CD4-positive, alpha-beta T cell (primary cell): Measurements from ENCODE around the gene COPG1. TPM values are rescaled to one million over a fixed set of nuclear protein-coding genes. Genes with fewer than 3 reads are reported as not detected.
A peak's percentile ranks its signal among the peaks of the same experiment; 100 is the strongest.

Experiments used
- ATAC-seq: fragments of 200-7000 bp; cut with Tn5 transposase; one replicate; pipeline ENCODE4 v1.10.0; 2022; ENCODE audit warnings: mild to moderate bottlenecking; ENCODE audit not compliant: poor library complexity
- CTCF ChIA-PET: fragments of 350-600 bp; sonication (Branson Sonifier 250); formaldehyde crosslinking; loops from one replicate; lab custom pipeline; 2021; ENCODE audit warnings: antibody characterized with exemption, inconsistent platforms; lab: Charles Lee
- POLR2A ChIA-PET: fragments of 350-600 bp; sonication (Branson Sonifier 250); formaldehyde crosslinking; loops from one replicate; lab custom pipeline; 2021; ENCODE audit warnings: antibody characterized with exemption, inconsistent platforms; lab: Charles Lee
- DNase-seq, 14 experiments: peaks; one replicate each; pipeline ENCODE4 v3.0.0-alpha.2; 2013 to 2020; ENCODE audit warnings: mixed read lengths in 2 of 14
- H3K27ac ChIP-seq, 2 donors: one replicate each; pipeline versions ENCODE4 v1.5.1 to v1.7.0; 2013; ENCODE audit warnings: low read length in 2 of 2, low read depth in 1 of 2, mild to moderate bottlenecking in 1 of 2
- H3K27me3 ChIP-seq, 2 experiments: 1 replicate in 1 of 2; 2 replicates in 1 of 2; pipeline versions ENCODE4 v1.6.1 to v1.7.0; 2013; ENCODE audit warnings: low read length in 2 of 2, control low read depth in 1 of 2, mild to moderate bottlenecking in 1 of 2, moderate library complexity in 1 of 2; ENCODE audit not compliant: insufficient read depth in 2 of 2, control insufficient read depth in 1 of 2
- H3K36me3 ChIP-seq: one replicate; pipeline ENCODE4 v1.6.1; 2013; ENCODE audit warnings: low read length, control low read depth; ENCODE audit not compliant: insufficient read depth
- H3K4me1 ChIP-seq: one replicate; pipeline ENCODE4 v1.6.1; 2013; ENCODE audit warnings: low read length, control low read depth; ENCODE audit not compliant: insufficient read depth
- H3K4me3 ChIP-seq: one replicate; pipeline ENCODE4 v1.5.1; 2013; ENCODE audit warnings: mild to moderate bottlenecking, low read length, moderate library complexity
- H3K9me3 ChIP-seq, 2 experiments: 1 replicate in 1 of 2; 2 replicates in 1 of 2; pipeline versions ENCODE4 v1.6.1 to v1.7.0; 2013; ENCODE audit warnings: low read length in 2 of 2, mild to moderate bottlenecking in 2 of 2, control low read depth in 1 of 2, moderate library complexity in 1 of 2; ENCODE audit not compliant: control insufficient read depth in 1 of 2, insufficient read depth in 1 of 2
- H3K27ac Mint-ChIP-seq: one replicate; pipeline ENCODE4 v1.8.0; 2020; ENCODE audit warnings: mixed read lengths
- H3K27me3 Mint-ChIP-seq: one replicate; pipeline ENCODE4 v1.8.0; 2021; ENCODE audit warnings: mixed read lengths
- H3K36me3 Mint-ChIP-seq: one replicate; pipeline ENCODE4 v1.8.0; 2021; ENCODE audit warnings: low read depth, mixed read lengths
- H3K4me1 Mint-ChIP-seq: one replicate; pipeline ENCODE4 v1.8.0; 2021; ENCODE audit warnings: low read depth, mixed read lengths
- H3K4me3 Mint-ChIP-seq: one replicate; pipeline ENCODE4 v1.8.0; 2020; ENCODE audit warnings: mild to moderate bottlenecking, mixed read lengths
- H3K9me3 Mint-ChIP-seq: one replicate; pipeline ENCODE4 v1.8.0; 2020; ENCODE audit warnings: mixed read lengths
- intact Hi-C, 2 experiments: fragments of 100-400 bp; cut with DNase I in 1 of 2; cut with micrococcal nuclease in 1 of 2; formaldehyde crosslinking; loops; one replicate each; pipeline versions ENCODE4 v1.15.1 to v1.9.0; 2023 to 2025; cut with DNase I, micrococcal nuclease
- total RNA-seq, 174 experiments: library from RNA in 2 of 174; stranded (reverse) in 2 of 174; gene quantifications; one replicate each; pipeline ENCODE4 v1.2.3 and lab custom pipeline; 2021 to 2026
- TF ChIP-seq, protein P1 (sequence below): fragments of 200-600 bp; IDR thresholded peaks from one replicate; pipeline ENCODE4 v1.8.0; 2022; ENCODE audit warnings: antibody characterized with exemption, mild to moderate bottlenecking

Gene COPG1
- total RNA-seq, 2 experiments from 2014 or later, result 77.7 to 79.3 TPM

DNA sequence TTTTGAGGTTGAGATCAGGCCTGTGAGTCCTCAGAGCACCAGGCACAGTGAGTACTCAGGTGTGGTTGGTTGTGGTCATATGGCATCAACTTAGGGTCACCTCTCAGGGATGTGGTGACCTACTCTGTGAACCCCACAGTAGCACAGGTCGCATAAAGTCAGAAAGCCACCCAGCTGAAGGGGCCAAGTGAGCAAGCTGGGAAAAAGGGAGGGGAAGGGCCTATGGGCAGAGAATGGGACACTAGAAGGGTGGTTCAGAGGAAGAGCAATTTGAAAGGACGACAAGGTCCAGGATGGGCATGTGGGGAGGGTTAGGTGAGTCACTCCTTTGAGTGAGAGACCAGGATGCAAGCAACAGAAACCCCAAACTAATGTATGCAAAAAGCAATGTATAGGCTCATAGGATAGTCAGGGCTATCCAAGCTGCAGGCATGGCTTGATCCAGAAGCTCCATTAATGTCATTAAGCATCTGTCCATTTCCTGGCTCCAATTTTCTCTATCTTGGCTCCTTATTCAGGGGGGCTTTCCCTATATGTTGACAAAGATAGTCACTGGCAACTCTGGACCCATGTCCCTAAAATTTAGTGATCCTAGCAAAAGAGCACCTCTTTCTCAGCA, 62.7 kb downstream of the COPG1 start:
- CTCF ChIA-PET, result interaction anchor here (1.0 kb wide), 1 partner anchor 342 kb away, joined by 3 read pairs; no protein-coding TSS in a partner anchor
- Histone ChIP-seq H3K4me3 (no peak overlapping the region), H3K4me1 (peaks cover 27% of the 10 kb centered on the region), H3K9me3 (no peaks in the 10 kb centered on the region), H3K27me3 (no peaks in the 10 kb centered on the region), H3K36me3 (no peaks in the 10 kb centered on the region), H3K27ac (peak overlapping the region in 1 of 2 donors; percentile 3)
- Mint-ChIP-seq H3K27me3 (no peaks in the 10 kb centered on the region), H3K36me3 (peaks cover 28% of the 10 kb centered on the region), H3K4me3 (peak overlapping the region; percentile 91), H3K9me3 (no peaks in the 10 kb centered on the region), H3K27ac (peak overlapping the region; percentile 82), H3K4me1 (peaks cover 28% of the 10 kb centered on the region)
- intact Hi-C loops, result loop anchor here in 1 of 2 experiments (10.0 kb wide), 2 partner anchors 127 to 1717 kb away; partner anchors contain the start of genes CNBP, MCM2 and TPRA1
- ATAC-seq (no peak), DNase-seq (peak in 2 of 14 experiments; percentile 19 to 26)
- TF ChIP-seq, protein P1, sequence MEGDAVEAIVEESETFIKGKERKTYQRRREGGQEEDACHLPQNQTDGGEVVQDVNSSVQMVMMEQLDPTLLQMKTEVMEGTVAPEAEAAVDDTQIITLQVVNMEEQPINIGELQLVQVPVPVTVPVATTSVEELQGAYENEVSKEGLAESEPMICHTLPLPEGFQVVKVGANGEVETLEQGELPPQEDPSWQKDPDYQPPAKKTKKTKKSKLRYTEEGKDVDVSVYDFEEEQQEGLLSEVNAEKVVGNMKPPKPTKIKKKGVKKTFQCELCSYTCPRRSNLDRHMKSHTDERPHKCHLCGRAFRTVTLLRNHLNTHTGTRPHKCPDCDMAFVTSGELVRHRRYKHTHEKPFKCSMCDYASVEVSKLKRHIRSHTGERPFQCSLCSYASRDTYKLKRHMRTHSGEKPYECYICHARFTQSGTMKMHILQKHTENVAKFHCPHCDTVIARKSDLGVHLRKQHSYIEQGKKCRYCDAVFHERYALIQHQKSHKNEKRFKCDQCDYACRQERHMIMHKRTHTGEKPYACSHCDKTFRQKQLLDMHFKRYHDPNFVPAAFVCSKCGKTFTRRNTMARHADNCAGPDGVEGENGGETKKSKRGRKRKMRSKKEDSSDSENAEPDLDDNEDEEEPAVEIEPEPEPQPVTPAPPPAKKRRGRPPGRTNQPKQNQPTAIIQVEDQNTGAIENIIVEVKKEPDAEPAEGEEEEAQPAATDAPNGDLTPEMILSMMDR, result no peak
- POLR2A ChIA-PET, result interaction anchor here (1.2 to 3.6 kb wide), 4 partner anchors 10 to 190 kb away, joined by 3 to 39 read pairs (median 12); partner anchors contain the start of genes COPG1 and HMCES

DNA sequence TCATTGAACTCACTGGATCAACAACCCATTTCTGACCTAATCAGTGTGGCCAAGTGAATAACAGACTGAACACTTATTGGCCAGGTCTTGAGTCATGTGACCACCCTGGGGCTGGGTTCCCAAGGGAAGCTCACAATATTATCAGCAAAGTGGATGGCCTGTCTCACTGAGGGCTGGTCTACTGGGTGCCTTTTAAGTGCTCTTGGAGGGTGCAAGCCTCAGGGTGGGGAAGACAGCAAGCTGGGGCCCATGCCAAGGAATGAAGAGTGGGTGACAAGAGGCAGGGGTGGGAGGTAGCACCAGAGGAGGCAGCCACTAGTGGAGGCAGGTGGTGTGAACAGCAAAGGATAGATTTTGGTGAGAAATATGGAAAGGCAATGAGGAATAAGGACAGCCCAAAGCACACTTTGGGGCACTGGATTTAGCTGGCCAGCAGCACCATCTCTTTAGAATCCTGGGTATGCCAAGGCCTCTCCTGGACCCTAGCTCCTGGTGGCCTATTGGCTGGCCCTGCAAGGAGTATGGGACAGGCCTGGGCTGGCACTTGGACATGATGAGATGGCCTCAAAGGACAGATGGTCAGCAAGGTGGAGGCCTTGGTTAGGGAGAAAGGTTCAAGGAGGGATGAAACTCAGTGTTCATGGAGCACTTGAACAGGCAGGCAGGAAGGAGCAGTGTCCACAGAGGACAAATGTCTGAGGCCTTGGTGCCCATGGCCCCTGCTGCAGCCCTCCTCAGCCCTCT, 63.4 kb downstream of the COPG1 start:
- no peaks in the 10 kb centered on the region for H3K27me3 Mint-ChIP-seq
- intact Hi-C loops, result loop anchor here in 1 of 2 experiments (10.0 kb wide), 2 partner anchors 128 to 1718 kb away; partner anchors contain the start of genes CNBP, MCM2 and TPRA1
- TF ChIP-seq, protein P1, result no peak
- H3K9me3 ChIP-seq, result no peaks in the 10 kb centered on the region
- peak overlapping the region; percentile 82 for H3K27ac Mint-ChIP-seq
- H3K4me3 ChIP-seq, result peak overlapping the region; percentile 92
- peak overlapping the region; percentile 91 for H3K4me3 Mint-ChIP-seq
- no peaks in the 10 kb centered on the region for H3K27me3 ChIP-seq
- H3K36me3 Mint-ChIP-seq, result peaks cover 28% of the 10 kb centered on the region
- peaks cover 32% of the 10 kb centered on the region for H3K4me1 ChIP-seq
- peak overlapping the region; percentile 3 to 46 for H3K27ac ChIP-seq
- POLR2A ChIA-PET, result interaction anchor here (0.9 to 3.6 kb wide), 9 partner anchors 8 to 434 kb away, joined by 3 to 39 read pairs (median 5); partner anchors contain the start of genes COPG1, HMCES, IFT122 and MBD4
- H3K4me1 Mint-ChIP-seq, result peaks cover 28% of the 10 kb centered on the region
- no peak for ATAC-seq
- CTCF ChIA-PET, result no interaction called here
- H3K9me3 Mint-ChIP-seq, result no peaks in the 10 kb centered on the region
- DNase-seq, result peak in 1 of 14 experiments; percentile 19
- H3K36me3 ChIP-seq, result no peaks in the 10 kb centered on the region

DNA sequence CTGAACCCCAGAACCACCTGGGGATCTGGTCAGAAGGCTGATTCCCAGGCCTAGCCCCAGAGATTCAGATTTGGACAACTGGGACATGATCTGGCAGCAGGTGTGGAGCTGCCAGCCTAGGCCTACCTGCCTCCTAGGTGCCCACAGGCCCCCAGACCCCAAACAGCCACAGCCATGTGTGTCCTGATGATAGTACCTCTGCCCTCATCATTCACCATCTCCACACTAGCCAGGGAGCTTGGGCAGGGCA, 63.9 kb downstream of the COPG1 start:
- Mint-ChIP-seq H3K4me1 (peaks cover 28% of the 10 kb centered on the region), H3K9me3 (no peaks in the 10 kb centered on the region), H3K4me3 (peak overlapping the region; percentile 91), H3K27ac (peak overlapping the region; percentile 82), H3K36me3 (peaks cover 28% of the 10 kb centered on the region), H3K27me3 (no peaks in the 10 kb centered on the region)
- CTCF ChIA-PET, result no interaction called here
- DNase-seq (peak in 1 of 14 experiments; percentile 24), ATAC-seq (no peak)
- no peaks in the 10 kb centered on the region for H3K36me3 ChIP-seq
- H3K4me1 ChIP-seq, result peaks cover 32% of the 10 kb centered on the region
- H3K4me3 ChIP-seq, result peak overlapping the region; percentile 92
- TF ChIP-seq, protein P1, result no peak
- intact Hi-C loops, result loop anchor here in 1 of 2 experiments (10.0 kb wide), 2 partner anchors 129 to 1719 kb away; partner anchors contain the start of genes CNBP, MCM2 and TPRA1
- H3K27me3 ChIP-seq, result no peaks in the 10 kb centered on the region
- POLR2A ChIA-PET, result interaction anchor here (0.9 to 3.6 kb wide), 9 partner anchors 8 to 435 kb away, joined by 3 to 39 read pairs (median 5); partner anchors contain the start of genes COPG1, HMCES, IFT122 and MBD4
- peak overlapping the region; percentile 46 to 68 for H3K27ac ChIP-seq
- H3K9me3 ChIP-seq, result no peaks in the 10 kb centered on the region
